ENCODE results near the gene CERCAM.

The CERCAM gene

GRCh38 chr9:128469070-128469469 is 48.4 kb downstream of the CERCAM start:
- ChIA-PET POLR2A (no interaction called here), CTCF (interaction anchor here (1.0 to 1.4 kb wide), 4 partner anchors 9 to 30 kb away, joined by 3 to 5 read pairs (median 4); no protein-coding TSS in a partner anchor)
- no peak for DNase-seq (ENCODE audit: extremely low spot score)
- no peak for TF ChIP-seq CTCF (IDR thresholded peaks at IDR 0.05; ENCODE audit: control extremely low read depth, extremely low read depth, low read depth, missing control alignments)

GRCh38 chr9:128470560-128470959 is 49.9 kb downstream of the CERCAM start:
- ChIA-PET POLR2A (no interaction called here), CTCF (interaction anchor here (1.5 kb wide), 1 partner anchor 318 kb away, joined by 3 read pairs; no protein-coding TSS in a partner anchor)
- TF ChIP-seq CTCF (IDR thresholded peaks at IDR 0.05; ENCODE audit: control extremely low read depth, extremely low read depth, low read depth, missing control alignments): no peak
- no peak for DNase-seq (ENCODE audit: extremely low spot score)

GRCh38 chr9:128473104-128473503 is 52.4 kb downstream of the CERCAM start:
- CTCF ChIA-PET: no interaction called here
- no peak for TF ChIP-seq CTCF (IDR thresholded peaks at IDR 0.05; ENCODE audit: control extremely low read depth, extremely low read depth, low read depth, missing control alignments)
- DNase-seq (ENCODE audit: extremely low spot score): no peak
- POLR2A ChIA-PET: no interaction called here

- no peak for TF ChIP-seq CTCF (IDR thresholded peaks at IDR 0.05; ENCODE audit: control extremely low read depth, extremely low read depth, low read depth, missing control alignments)
- ChIA-PET CTCF (no interaction called here), POLR2A (no interaction called here)
- no peak for DNase-seq (ENCODE audit: extremely low spot score)
These were observed 55.2 kb downstream of the CERCAM start for GRCh38 chr9:128475867-128476266.

GRCh38 chr9:128479262-128479661 is 58.6 kb downstream of the CERCAM start:
- TF ChIP-seq CTCF (IDR thresholded peaks at IDR 0.05; ENCODE audit: control extremely low read depth, extremely low read depth, low read depth, missing control alignments): no peak
- ChIA-PET CTCF (interaction anchor here (1.0 to 1.2 kb wide), 2 partner anchors 41 to 60 kb away, joined by 3 to 4 read pairs; no protein-coding TSS in a partner anchor), POLR2A (no interaction called here)
- no peak for DNase-seq (ENCODE audit: extremely low spot score)

GRCh38 chr9:128481561-128481960 is 60.9 kb downstream of the CERCAM start:
- TF ChIP-seq CTCF (IDR thresholded peaks at IDR 0.05; ENCODE audit: control extremely low read depth, extremely low read depth, low read depth, missing control alignments): no peak
- POLR2A ChIA-PET: no interaction called here
- no peak for DNase-seq (ENCODE audit: extremely low spot score)
- CTCF ChIA-PET: interaction anchor here (1.1 to 1.8 kb wide), 2 partner anchors 16 to 43 kb away, joined by 3 to 4 read pairs; no protein-coding TSS in a partner anchor
